B cell (primary cell): Measurements from ENCODE around the gene THBD. TPM values are rescaled to one million over a fixed set of nuclear protein-coding genes. Genes with fewer than 3 reads are reported as not detected.

ENCODE experiments used
- ATAC-seq: fragments of 200-7000 bp; cut with Tn5 transposase; one replicate; pipeline ENCODE4 v1.10.0; 2021; ENCODE audit warnings: low read depth, mild to moderate bottlenecking, moderate number of reproducible peaks, moderate library complexity
- CTCF ChIA-PET: fragments of 350-600 bp; sonication (Branson Sonifier 250); formaldehyde crosslinking; loops from one replicate; lab custom pipeline; 2021; ENCODE audit warnings: antibody characterized with exemption, inconsistent platforms; lab: Charles Lee
- POLR2A ChIA-PET: fragments of 350-600 bp; sonication (Branson Sonifier 250); formaldehyde crosslinking; loops from one replicate; lab custom pipeline; 2021; ENCODE audit warnings: antibody characterized with exemption; lab: Charles Lee
- DNase-seq: peaks from one replicate; pipeline ENCODE4 v3.0.0; 2013
- H2AFZ ChIP-seq: 2 replicates; pipeline ENCODE4 v1.6.1; 2012; ENCODE audit warnings: mild to moderate bottlenecking, low read depth, low read length; ENCODE audit not compliant: insufficient read depth, poor library complexity, severe bottlenecking
- H3K27ac ChIP-seq, 2 donors: 1 replicate in 1 of 2; 2 replicates in 1 of 2; pipeline ENCODE4 v1.5.1; 2012 to 2013; ENCODE audit warnings: low read length in 2 of 2, mild to moderate bottlenecking in 2 of 2, moderate library complexity in 1 of 2
- H3K27me3 ChIP-seq, 4 experiments: fragments of 200-600 bp in 1 of 4; sonication (generic) in 1 of 4; replicated peaks in 1 of 4; 1 replicate in 2 of 4; 2 replicates in 2 of 4; pipeline versions ENCODE4 v1.6.1 to v1.7.0; 2013 to 2016; ENCODE audit warnings: low read length in 3 of 4, mild to moderate bottlenecking in 2 of 4, mixed read lengths in 1 of 4, moderate library complexity in 1 of 4; ENCODE audit not compliant: insufficient read depth in 4 of 4, control insufficient read depth in 3 of 4; ENCODE audit errors: control extremely low read depth in 1 of 4
- H3K36me3 ChIP-seq, 2 experiments: replicated peaks in 1 of 2; 1 replicate in 1 of 2; 2 replicates in 1 of 2; pipeline versions ENCODE4 v1.6.1 to v1.7.1; 2013; ENCODE audit warnings: low read length in 1 of 2; ENCODE audit not compliant: insufficient read depth in 2 of 2, control insufficient read depth in 1 of 2; ENCODE audit errors: control extremely low read depth in 1 of 2, extremely low read depth in 1 of 2
- H3K4me1 ChIP-seq, 2 donors: fragments of 200-600 bp in 1 of 2; sonication (generic) in 1 of 2; 1 replicate in 1 of 2; 2 replicates in 1 of 2; pipeline versions ENCODE4 v1.5.1 to v1.6.1; 2013 to 2017; ENCODE audit warnings: low read length in 2 of 2; ENCODE audit not compliant: control insufficient read depth in 2 of 2, insufficient read depth in 2 of 2
- H3K4me2 ChIP-seq: replicated peaks from 2 replicates; pipeline ENCODE3; 2012; ENCODE audit warnings: mild to moderate bottlenecking, low read depth, low read length; ENCODE audit not compliant: poor library complexity, severe bottlenecking
- H3K4me3 ChIP-seq, 5 experiments: fragments of 200-600 bp in 1 of 5; sonication (generic) in 1 of 5; 1 replicate in 3 of 5; 2 replicates in 2 of 5; pipeline versions ENCODE4 v1.5.1 to v1.7.0; 2011 to 2016; ENCODE audit warnings: low read length in 4 of 5, mild to moderate bottlenecking in 4 of 5, low read depth in 2 of 5, control low read depth in 1 of 5, moderate library complexity in 1 of 5; ENCODE audit not compliant: insufficient read depth in 1 of 5; ENCODE audit errors: control extremely low read depth in 1 of 5, extremely low read depth in 1 of 5
- H3K79me2 ChIP-seq: fragments of 200-600 bp; sonication (generic); one replicate; pipeline ENCODE4 v1.6.0; 2016; ENCODE audit warnings: low read length; ENCODE audit not compliant: control insufficient read depth, insufficient read depth
- H3K9ac ChIP-seq: fragments of 200-600 bp; sonication (generic); 2 replicates; pipeline ENCODE4 v1.6.1; 2017; ENCODE audit warnings: mild to moderate bottlenecking, low read length, moderate library complexity
- H3K9me3 ChIP-seq, 3 donors: one replicate each; pipeline versions ENCODE4 v1.6.1 to v1.7.1; 2013; ENCODE audit warnings: low read length in 2 of 3; ENCODE audit not compliant: control insufficient read depth in 2 of 3, insufficient read depth in 1 of 3; ENCODE audit errors: control extremely low read depth in 1 of 3
- H4K20me1 ChIP-seq: 2 replicates; pipeline ENCODE4 v1.6.0; 2012; ENCODE audit warnings: mild to moderate bottlenecking, low read length; ENCODE audit not compliant: insufficient read depth, control insufficient read depth, poor library complexity, severe bottlenecking
- H3K27ac Mint-ChIP-seq: one replicate; pipeline ENCODE4 v1.8.0; 2021; ENCODE audit warnings: mixed read lengths
- H3K27me3 Mint-ChIP-seq: one replicate; pipeline ENCODE4 v1.8.0; 2021; ENCODE audit warnings: mixed read lengths
- H3K4me1 Mint-ChIP-seq: one replicate; pipeline ENCODE4 v1.8.0; 2021; ENCODE audit warnings: mixed read lengths
- H3K4me3 Mint-ChIP-seq: one replicate; pipeline ENCODE4 v1.8.0; 2021; ENCODE audit warnings: mixed read lengths
- H3K9me3 Mint-ChIP-seq: one replicate; pipeline ENCODE4 v1.8.0; 2022; ENCODE audit warnings: mixed read lengths; ENCODE audit not compliant: insufficient read depth
- EZH2 ChIP-seq: IDR thresholded peaks from 2 replicates; pipeline ENCODE4 v1.6.1; 2012; ENCODE audit warnings: borderline replicate concordance, low read depth, mild to moderate bottlenecking, moderate library complexity, low read length; ENCODE audit not compliant: insufficient read depth, poor library complexity, severe bottlenecking
- whole genome bisulfite sequencing: methylation state at CpG from one replicate; pipeline ENCODE4 v1.1.5; 2013; ENCODE audit warnings: missing lambda C conversion rate; ENCODE audit not compliant: insufficient coverage; 5-methylcytosine and 5-hydroxymethylcytosine counted together
- intact Hi-C: fragments of 100-400 bp; cut with micrococcal nuclease; formaldehyde crosslinking; loops from one replicate; pipeline ENCODE4 v1.10.0; 2022
- polyA plus RNA-seq: library from polyadenylated mRNA; depleted of rRNA; stranded (reverse); fragments of >200 nt; gene quantifications from 2 replicates; pipeline ENCODE4 v1.2.3, GENCODE V29; 2012
- total RNA-seq, 2 donors: library from RNA; stranded (reverse); fragments of 120-200 nt in 1 of 2; gene quantifications; 1 replicate in 1 of 2; 2 replicates in 1 of 2; pipeline versions ENCODE4 v1.2.3 to v1.2.4, GENCODE V29; 2013 to 2022
- TF ChIP-seq, protein P1 (sequence below): fragments of 200-600 bp; IDR thresholded peaks from one replicate; pipeline ENCODE4 v1.8.0; 2022; ENCODE audit warnings: antibody characterized with exemption, mild to moderate bottlenecking

THBD gene
- total and polyA plus RNA-seq, 2 donors (not counting 1 experiment from before 2014, with no cell fraction given) = 0.78 TPM; not detected in 1

DNA sequence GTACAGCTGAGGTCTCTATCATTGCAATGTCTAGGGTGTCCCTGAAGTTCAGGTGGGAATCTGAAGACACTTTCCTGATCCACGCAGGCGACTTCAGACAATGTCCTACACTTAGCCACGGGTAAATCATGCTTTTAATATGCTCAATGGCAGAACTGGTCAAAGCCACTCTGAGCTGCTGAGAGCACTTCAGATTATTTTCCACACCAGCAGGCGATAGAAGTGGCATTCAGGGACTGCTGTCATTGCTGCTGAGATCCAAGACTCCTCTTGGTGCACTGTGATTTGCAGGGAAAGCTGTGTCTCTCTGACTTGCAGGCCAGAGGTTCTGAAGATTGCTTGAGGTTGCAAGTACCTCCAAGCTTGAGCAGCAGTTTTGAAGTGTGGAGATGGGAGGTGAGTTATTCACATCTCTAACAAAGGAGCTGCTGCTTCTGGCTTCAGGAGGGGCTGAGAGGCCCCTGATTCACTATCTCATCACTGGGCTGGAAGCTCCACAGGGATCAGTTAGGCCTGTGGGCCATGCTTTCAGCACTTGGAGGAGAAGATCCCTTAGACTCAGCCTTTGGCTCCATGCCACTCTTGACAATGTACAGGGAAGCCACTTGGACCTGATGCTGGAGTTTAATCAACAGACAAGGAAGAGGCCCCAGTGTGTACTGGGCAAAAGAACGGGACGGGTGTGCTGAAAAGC is 17.3 kb downstream of the THBD start:
- no peak for ATAC-seq
- H3K9ac ChIP-seq = no peak overlapping the region
- H3K4me1 ChIP-seq = no peaks in the 10 kb centered on the region
- Mint-ChIP-seq H3K27me3 (peaks cover 21% of the 10 kb centered on the region), H3K4me1 (no peaks in the 10 kb centered on the region), H3K9me3 (no peaks in the 10 kb centered on the region), H3K4me3 (no peak overlapping the region), H3K27ac (no peak overlapping the region)
- H3K36me3 ChIP-seq = no peaks in the 10 kb centered on the region
- intact Hi-C loops = no loop called here
- H3K27ac ChIP-seq = no peak overlapping the region
- TF ChIP-seq EZH2 = no peak
- TF ChIP-seq, protein P1, sequence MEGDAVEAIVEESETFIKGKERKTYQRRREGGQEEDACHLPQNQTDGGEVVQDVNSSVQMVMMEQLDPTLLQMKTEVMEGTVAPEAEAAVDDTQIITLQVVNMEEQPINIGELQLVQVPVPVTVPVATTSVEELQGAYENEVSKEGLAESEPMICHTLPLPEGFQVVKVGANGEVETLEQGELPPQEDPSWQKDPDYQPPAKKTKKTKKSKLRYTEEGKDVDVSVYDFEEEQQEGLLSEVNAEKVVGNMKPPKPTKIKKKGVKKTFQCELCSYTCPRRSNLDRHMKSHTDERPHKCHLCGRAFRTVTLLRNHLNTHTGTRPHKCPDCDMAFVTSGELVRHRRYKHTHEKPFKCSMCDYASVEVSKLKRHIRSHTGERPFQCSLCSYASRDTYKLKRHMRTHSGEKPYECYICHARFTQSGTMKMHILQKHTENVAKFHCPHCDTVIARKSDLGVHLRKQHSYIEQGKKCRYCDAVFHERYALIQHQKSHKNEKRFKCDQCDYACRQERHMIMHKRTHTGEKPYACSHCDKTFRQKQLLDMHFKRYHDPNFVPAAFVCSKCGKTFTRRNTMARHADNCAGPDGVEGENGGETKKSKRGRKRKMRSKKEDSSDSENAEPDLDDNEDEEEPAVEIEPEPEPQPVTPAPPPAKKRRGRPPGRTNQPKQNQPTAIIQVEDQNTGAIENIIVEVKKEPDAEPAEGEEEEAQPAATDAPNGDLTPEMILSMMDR = no peak
- POLR2A ChIA-PET = no interaction called here
- no peaks in the 10 kb centered on the region for H3K79me2 ChIP-seq
- DNase-seq = no peak
- H4K20me1 ChIP-seq = no peaks in the 10 kb centered on the region
- CTCF ChIA-PET = no interaction called here
- WGBS = 60% methylated on average over 6 of the region's 6 CpGs
- no peak overlapping the region for H3K4me3 ChIP-seq
- H3K9me3 ChIP-seq = peaks cover 0 to 5% (median 0%) of the 10 kb centered on the region in 3 donors
- H3K4me2 ChIP-seq = no peak overlapping the region
- H2AFZ ChIP-seq = no peak overlapping the region
- peaks cover 0 to 3% (median 0%) of the 10 kb centered on the region in 4 experiments for H3K27me3 ChIP-seq

DNA sequence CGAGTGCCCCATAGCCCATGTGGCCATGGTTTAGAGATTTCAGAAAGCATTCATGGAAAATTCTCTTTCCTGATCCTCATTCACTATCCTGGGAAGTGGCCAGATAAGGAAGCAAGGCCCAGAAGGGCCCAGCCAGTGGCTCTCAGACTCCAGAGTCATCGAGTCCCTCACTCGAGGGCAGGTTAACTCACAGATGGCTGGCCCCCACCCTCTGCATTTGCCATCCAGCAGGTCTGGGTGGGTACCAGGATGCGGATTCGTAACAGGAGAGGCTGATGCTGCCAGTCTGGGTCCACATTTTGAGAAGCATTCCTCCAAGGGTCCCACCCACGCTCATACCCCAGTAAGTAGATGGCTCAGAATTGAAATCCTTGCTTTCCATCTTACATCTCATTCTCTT is 18.1 kb downstream of the THBD start:
- H3K4me3 ChIP-seq = no peak overlapping the region
- no peaks in the 10 kb centered on the region for H3K4me1 ChIP-seq
- 92% methylated on average over 6 of the region's 6 CpGs for WGBS
- H3K27me3 ChIP-seq = peaks cover 0 to 3% (median 0%) of the 10 kb centered on the region in 4 experiments
- no peaks in the 10 kb centered on the region for H3K36me3 ChIP-seq
- no peak overlapping the region for H3K27ac Mint-ChIP-seq
- no peaks in the 10 kb centered on the region for H3K9me3 Mint-ChIP-seq
- H3K79me2 ChIP-seq = no peaks in the 10 kb centered on the region
- no peak for ATAC-seq
- no peak overlapping the region for H3K9ac ChIP-seq
- H3K4me1 Mint-ChIP-seq = no peaks in the 10 kb centered on the region
- H3K4me3 Mint-ChIP-seq = no peak overlapping the region
- no peak overlapping the region for H3K4me2 ChIP-seq
- ChIA-PET POLR2A (no interaction called here), CTCF (no interaction called here)
- intact Hi-C loops = no loop called here
- no peak overlapping the region for H3K27ac ChIP-seq
- H3K9me3 ChIP-seq = peaks cover 0 to 5% (median 0%) of the 10 kb centered on the region in 3 donors
- no peak for DNase-seq
- H3K27me3 Mint-ChIP-seq = peaks cover 16% of the 10 kb centered on the region
- H2AFZ ChIP-seq = no peak overlapping the region
- H4K20me1 ChIP-seq = no peaks in the 10 kb centered on the region
- TF ChIP-seq, protein P1 = no peak
- TF ChIP-seq EZH2 = no peak
